Liver (tissue), 9 donors: Measurements from ENCODE around the gene BACH2. TPM values are rescaled to one million over a fixed set of nuclear protein-coding genes. Genes with fewer than 3 reads are reported as not detected.

ENCODE experiments used
- DNase-seq: peaks from one replicate; pipeline ENCODE4 v3.0.0-alpha.2; 2017; ENCODE audit warnings: low spot score
- H3K27ac ChIP-seq, 2 donors: one replicate each; pipeline ENCODE4 v1.7.0; 2013; ENCODE audit warnings: inconsistent platforms in 2 of 2, low read length in 2 of 2, control low read depth in 1 of 2, low read depth in 1 of 2, mild to moderate bottlenecking in 1 of 2
- H3K27me3 ChIP-seq, 4 donors: one replicate each; pipeline versions ENCODE4 v1.6.1 to v1.7.0; 2013; ENCODE audit warnings: low read length in 3 of 4, inconsistent platforms in 1 of 4, mild to moderate bottlenecking in 1 of 4, moderate library complexity in 1 of 4; ENCODE audit not compliant: control insufficient read depth in 4 of 4, insufficient read depth in 4 of 4
- H3K36me3 ChIP-seq, 4 donors: one replicate each; pipeline versions ENCODE4 v1.6.1 to v1.7.0; 2013; ENCODE audit warnings: low read length in 3 of 4, mild to moderate bottlenecking in 3 of 4, low read depth in 1 of 4, moderate library complexity in 1 of 4; ENCODE audit not compliant: control insufficient read depth in 4 of 4, insufficient read depth in 3 of 4
- H3K4me1 ChIP-seq, 4 donors: one replicate each; pipeline versions ENCODE4 v1.6.1 to v1.7.0; 2013; ENCODE audit warnings: low read length in 3 of 4, mild to moderate bottlenecking in 3 of 4, moderate library complexity in 1 of 4; ENCODE audit not compliant: control insufficient read depth in 4 of 4, insufficient read depth in 4 of 4
- H3K4me3 ChIP-seq, 3 donors: one replicate each; pipeline versions ENCODE4 v1.6.1 to v1.7.0; 2013; ENCODE audit warnings: low read length in 3 of 3, control low read depth in 1 of 3, low read depth in 1 of 3, mild to moderate bottlenecking in 1 of 3
- H3K9ac ChIP-seq, 2 donors: one replicate each; pipeline ENCODE4 v1.7.0; 2013; ENCODE audit warnings: low read length in 2 of 2, mild to moderate bottlenecking in 2 of 2, moderate library complexity in 2 of 2, control low read depth in 1 of 2, low read depth in 1 of 2
- H3K9me3 ChIP-seq, 4 donors: one replicate each; pipeline versions ENCODE4 v1.6.1 to v1.7.0; 2013; ENCODE audit warnings: low read length in 3 of 4; ENCODE audit not compliant: control insufficient read depth in 4 of 4
- ATF3 ChIP-seq: IDR thresholded peaks from 2 replicates; pipeline ENCODE4 v1.6.1; 2016; ENCODE audit warnings: antibody characterized with exemption
- EGR1 ChIP-seq, 2 donors: IDR thresholded peaks; 2 replicates each; pipeline ENCODE4 v1.6.1; 2016 to 2018; ENCODE audit warnings: antibody characterized with exemption in 2 of 2, low read depth in 2 of 2
- FOXA1 ChIP-seq: IDR thresholded peaks from 2 replicates; pipeline ENCODE4 v1.6.1; 2016; ENCODE audit warnings: antibody characterized with exemption
- FOXA2 ChIP-seq: IDR thresholded peaks from 2 replicates; pipeline ENCODE4 v1.6.1; 2016; ENCODE audit warnings: antibody characterized with exemption
- GABPA ChIP-seq, 2 donors: IDR thresholded peaks in 1 of 2; conservative IDR thresholded peaks in 1 of 2; 2 replicates each; pipeline ENCODE4 v1.6.1; 2016; ENCODE audit warnings: antibody characterized with exemption in 2 of 2, mild to moderate bottlenecking in 1 of 2, moderate library complexity in 1 of 2
- NR2F2 ChIP-seq: IDR thresholded peaks from 2 replicates; pipeline ENCODE4 v1.6.1; 2016; ENCODE audit warnings: antibody characterized with exemption
- RAD21 ChIP-seq, 2 donors: IDR thresholded peaks; 2 replicates each; pipeline ENCODE4 v1.6.1; 2016; ENCODE audit warnings: antibody characterized with exemption in 2 of 2, mild to moderate bottlenecking in 2 of 2
- REST ChIP-seq: IDR thresholded peaks from 2 replicates; pipeline ENCODE4 v1.6.1; 2016; ENCODE audit warnings: antibody characterized with exemption, mild to moderate bottlenecking
- RXRA ChIP-seq, 2 donors: IDR thresholded peaks; 2 replicates each; pipeline ENCODE4 v1.6.1; 2017 to 2018; ENCODE audit warnings: antibody characterized with exemption in 2 of 2, mild to moderate bottlenecking in 1 of 2
- SP1 ChIP-seq: IDR thresholded peaks from 2 replicates; pipeline ENCODE4 v1.6.1; 2018; ENCODE audit warnings: antibody characterized with exemption, mild to moderate bottlenecking
- TAF1 ChIP-seq: conservative IDR thresholded peaks from 2 replicates; pipeline ENCODE4 v1.6.1; 2016; ENCODE audit warnings: antibody characterized with exemption, mild to moderate bottlenecking
- YY1 ChIP-seq: IDR thresholded peaks from 2 replicates; pipeline ENCODE4 v1.6.1; 2016; ENCODE audit warnings: antibody characterized with exemption, mild to moderate bottlenecking
- WGBS: extraction: QIAGEN DNeasy Blood & Tissue Kit; methylation state at CpG from one replicate; pipeline ENCODE4 v1.1.7; 2013; 5-methylcytosine and 5-hydroxymethylcytosine counted together
- polyA plus RNA-seq, 2 donors: library from polyadenylated mRNA; stranded (reverse) in 1 of 2; unstranded in 1 of 2; fragments of 200-250 nt in 1 of 2; fragments of >200 nt in 1 of 2; fragmentation: Nextera tagmentation in 1 of 2; extraction: Ambion mirVana in 1 of 2; gene quantifications; one replicate each; pipeline versions ENCODE4 v1.2.1 to v1.2.3, GENCODE V29; 2013 to 2015
- total RNA-seq, 2 donors: library from RNA; depleted of rRNA; stranded (reverse); fragments of >200 nt; gene quantifications; one replicate each; pipeline ENCODE4 v1.2.3, GENCODE V29; 2014
- donor health status: healthy.
- donor health status: healthy.
- donor health status: healthy.
- donor health status: healthy.
- donor health status: healthy.

Gene BACH2
- total and polyA plus RNA-seq, 4 donors: 1.9 to 3.7 (median 1.9) TPM

- H3K4me1 ChIP-seq: no peaks in the 10 kb centered on the region
- 97% methylated on average over 2 of the region's 2 CpGs for WGBS
- H3K4me3 ChIP-seq: no peak overlapping the region
- DNase-seq: no peak
- no peaks in the 10 kb centered on the region for H3K9me3 ChIP-seq
- no peak overlapping the region for H3K9ac ChIP-seq
- no peaks in the 10 kb centered on the region for H3K36me3 ChIP-seq
- H3K27ac ChIP-seq: no peak overlapping the region
- no peaks in the 10 kb centered on the region for H3K27me3 ChIP-seq
- TF ChIP-seq EGR1 (IDR thresholded peaks at IDR 0.05; ENCODE audit: low read depth in 2 of 2) (no peak), FOXA2 (no peak), ATF3 (no peak), FOXA1 (no peak), RXRA (IDR thresholded peaks at IDR 0.05) (no peak)
These were observed 331.0 kb downstream of the BACH2 start for GRCh38 chr6:89965441-89966227.

- no peak overlapping the region for H3K4me3 ChIP-seq
- H3K36me3 ChIP-seq: peaks cover 0 to 2% (median 0%) of the 10 kb centered on the region in 4 donors
- H3K27ac ChIP-seq: no peak overlapping the region
- DNase-seq: no peak
- no peak for TF ChIP-seq NR2F2
- no peak for TF ChIP-seq EGR1 (IDR thresholded peaks at IDR 0.05; ENCODE audit: low read depth in 2 of 2)
- no peaks in the 10 kb centered on the region for H3K9me3 ChIP-seq
- WGBS: 94% methylated on average over 3 of the region's 3 CpGs
- no peak overlapping the region for H3K9ac ChIP-seq
- H3K27me3 ChIP-seq: no peaks in the 10 kb centered on the region
- no peaks in the 10 kb centered on the region for H3K4me1 ChIP-seq
These were observed 333.3 kb downstream of the BACH2 start for GRCh38 chr6:89963391-89963790.

GRCh38 chr6:89961481-89961880, 335.2 kb downstream of the BACH2 start:
- DNase-seq: no peak
- peaks cover 0 to 2% (median 0%) of the 10 kb centered on the region in 4 donors for H3K36me3 ChIP-seq
- H3K9ac ChIP-seq: no peak overlapping the region
- no peaks in the 10 kb centered on the region for H3K9me3 ChIP-seq
- H3K27me3 ChIP-seq: no peaks in the 10 kb centered on the region
- 93% methylated on average over 2 of the region's 2 CpGs for WGBS
- H3K4me1 ChIP-seq: peaks cover 2 to 7% (median 5%) of the 10 kb centered on the region in 4 donors
- TF ChIP-seq YY1 (no peak), SP1 (no peak), ATF3 (no peak), FOXA2 (no peak), TAF1 (no peak), RAD21 (IDR thresholded peaks at IDR 0.05) (no peak), GABPA (IDR thresholded peaks at IDR 0.05 in 1 of 2, conservative IDR thresholded peaks at IDR 0.05 in 1 of 2) (no peak), REST (no peak), RXRA (IDR thresholded peaks at IDR 0.05) (no peak), NR2F2 (no peak)
- H3K4me3 ChIP-seq: no peak overlapping the region
- H3K27ac ChIP-seq: no peak overlapping the region
